ENCODE results near the gene CTDSPL.
"Not testable (repeated sequence)": the region's sequence is repeated elsewhere in the genome, so short reads cannot be mapped to it uniquely, and the experiment has no call there.

CTDSPL gene

GRCh38 chr3:38029400-38030125, 167.9 kb downstream of the CTDSPL start, which contains the start of gene PLCD1:
TSS of gene PLCD1 (minus strand) at chr3:38029642. CDS start at chr3:38029539, 103 bp downstream.
- DNase-seq (ENCODE audit: insufficient read length, low spot score) = no peak
- FAIRE-seq = no peak

- no peak for DNase-seq (ENCODE audit: insufficient read length, low spot score)
- no peak for FAIRE-seq
These were observed 168.7 kb downstream of the CTDSPL start for GRCh38 chr3:38030126-38031021.

DNA sequence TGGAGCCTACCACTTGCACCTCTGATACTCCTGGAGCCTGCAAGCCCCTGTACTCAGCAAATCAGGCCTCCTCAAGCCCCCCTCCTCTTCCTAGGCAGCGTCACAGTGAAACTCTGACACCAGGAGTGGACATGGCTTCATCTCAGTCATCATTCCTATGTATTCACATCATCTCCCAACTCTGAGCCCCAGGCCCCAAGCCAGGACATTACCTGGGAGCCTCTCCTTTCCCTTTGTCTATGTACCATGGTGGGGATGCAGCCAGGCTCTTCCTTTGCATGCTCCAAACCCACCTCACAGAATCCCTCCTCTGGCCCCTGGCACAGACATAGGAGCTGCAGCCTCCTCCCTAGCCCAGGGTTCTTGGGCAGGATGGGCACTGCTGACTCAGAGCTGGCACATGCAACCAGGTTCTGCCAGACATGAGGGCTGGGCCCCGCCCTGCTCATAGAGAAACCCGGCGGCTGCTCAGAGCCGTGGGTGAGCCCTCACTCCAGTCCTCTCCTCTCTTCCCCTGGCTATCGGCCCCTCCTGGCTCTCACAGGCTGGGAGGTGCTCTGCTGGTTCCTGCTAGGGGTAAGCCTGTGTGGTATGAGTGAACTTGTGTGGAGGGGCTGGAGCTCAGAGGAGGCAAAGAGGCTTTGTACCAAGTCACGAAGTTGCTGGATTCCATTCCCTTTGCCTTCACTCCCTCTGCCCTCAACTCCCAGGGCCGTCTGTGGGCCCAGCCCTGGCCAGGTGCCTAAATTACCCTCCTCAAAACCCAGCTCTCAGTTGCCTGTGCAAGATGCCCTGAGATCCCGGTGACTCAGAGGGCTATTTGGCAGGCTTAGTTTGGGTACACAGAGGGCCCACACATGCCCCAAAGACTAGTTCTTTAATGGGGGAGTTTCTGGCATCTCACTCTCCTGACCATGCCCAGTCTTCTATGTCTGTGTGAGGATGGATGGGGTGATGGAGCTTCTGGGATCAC, 169.6 kb downstream of the CTDSPL start:
- DNase-seq (ENCODE audit: insufficient read length, low spot score) = no peak
- FAIRE-seq = no peak

DNA sequence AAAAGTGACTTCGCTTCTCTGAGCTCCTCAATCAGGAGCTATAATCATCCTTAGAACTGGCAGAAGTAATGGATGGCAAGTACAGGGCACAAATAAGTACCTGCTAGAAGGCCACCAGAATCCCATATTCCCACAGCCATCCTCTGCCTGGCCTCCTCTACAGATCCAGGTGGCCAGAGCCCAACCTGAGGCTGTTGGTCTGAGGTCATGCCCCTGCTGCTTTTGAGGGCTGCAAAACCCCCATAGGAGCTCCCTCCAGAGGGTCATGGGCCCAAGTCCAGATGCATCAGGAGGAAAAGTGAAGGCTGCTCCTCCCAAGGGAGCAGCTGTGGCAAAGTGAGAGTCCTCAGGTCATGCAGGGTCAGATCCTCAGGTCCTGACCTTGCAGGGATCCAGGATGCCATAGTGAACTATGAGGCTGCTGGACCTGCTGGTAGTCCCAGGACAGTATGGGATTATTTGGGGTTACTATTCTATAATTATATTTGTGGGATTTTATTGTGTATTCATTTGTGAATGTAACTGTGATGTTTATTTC, 170.7 kb downstream of the CTDSPL start:
- no peak for DNase-seq (ENCODE audit: insufficient read length, low spot score)
- no peak for FAIRE-seq

DNA sequence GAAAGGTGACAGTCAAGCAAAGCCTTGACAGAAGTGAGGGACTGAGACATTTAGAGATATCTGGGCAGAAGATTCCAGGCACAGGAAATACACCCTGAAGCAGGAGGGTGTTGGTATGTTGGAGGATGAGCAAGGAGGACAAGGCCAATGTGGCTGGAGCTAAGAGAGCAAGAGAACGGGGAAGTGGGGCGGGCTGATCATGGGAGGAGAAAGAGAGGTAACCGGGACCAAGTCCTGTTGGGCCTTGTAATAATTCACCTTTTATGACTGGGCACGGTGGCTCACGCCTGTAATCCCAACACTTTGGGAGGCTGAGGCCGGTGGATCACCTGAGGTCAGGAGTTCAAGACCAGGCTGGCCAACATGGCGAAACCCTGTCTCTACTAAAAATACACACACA, 171.9 kb downstream of the CTDSPL start:
- not testable (repeated sequence) for DNase-seq (ENCODE audit: insufficient read length, low spot score); FAIRE-seq

All from GM19239 (cell line).